ENCODE measurements around the gene APOBEC2.

DNA sequence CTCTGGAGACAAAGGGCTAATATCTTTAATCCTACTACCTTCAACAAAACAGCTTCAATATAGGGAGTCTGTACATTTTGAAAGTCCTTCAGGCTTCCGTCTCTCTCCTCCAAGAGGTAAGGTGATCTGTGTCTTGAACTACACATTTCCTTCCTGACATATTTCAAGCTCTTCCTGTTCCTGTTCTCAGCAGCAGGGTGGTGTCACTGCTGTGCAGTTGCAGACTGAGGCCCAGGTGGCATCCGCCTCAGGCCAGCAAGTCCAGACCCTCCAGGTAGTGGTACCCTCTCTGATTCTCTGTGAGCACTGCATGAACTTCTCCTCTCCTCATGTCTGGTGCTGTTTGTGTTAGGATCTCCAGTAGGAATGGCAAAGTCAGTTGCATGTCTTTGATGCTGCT is 27.6 kb downstream of the APOBEC2 start:
- TF ChIP-seq, protein P1, sequence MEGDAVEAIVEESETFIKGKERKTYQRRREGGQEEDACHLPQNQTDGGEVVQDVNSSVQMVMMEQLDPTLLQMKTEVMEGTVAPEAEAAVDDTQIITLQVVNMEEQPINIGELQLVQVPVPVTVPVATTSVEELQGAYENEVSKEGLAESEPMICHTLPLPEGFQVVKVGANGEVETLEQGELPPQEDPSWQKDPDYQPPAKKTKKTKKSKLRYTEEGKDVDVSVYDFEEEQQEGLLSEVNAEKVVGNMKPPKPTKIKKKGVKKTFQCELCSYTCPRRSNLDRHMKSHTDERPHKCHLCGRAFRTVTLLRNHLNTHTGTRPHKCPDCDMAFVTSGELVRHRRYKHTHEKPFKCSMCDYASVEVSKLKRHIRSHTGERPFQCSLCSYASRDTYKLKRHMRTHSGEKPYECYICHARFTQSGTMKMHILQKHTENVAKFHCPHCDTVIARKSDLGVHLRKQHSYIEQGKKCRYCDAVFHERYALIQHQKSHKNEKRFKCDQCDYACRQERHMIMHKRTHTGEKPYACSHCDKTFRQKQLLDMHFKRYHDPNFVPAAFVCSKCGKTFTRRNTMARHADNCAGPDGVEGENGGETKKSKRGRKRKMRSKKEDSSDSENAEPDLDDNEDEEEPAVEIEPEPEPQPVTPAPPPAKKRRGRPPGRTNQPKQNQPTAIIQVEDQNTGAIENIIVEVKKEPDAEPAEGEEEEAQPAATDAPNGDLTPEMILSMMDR (IDR thresholded peaks at IDR 0.05; ENCODE audit: low read depth, low read length) = no peak
- TF ChIP-seq EZH2phosphoT487 (IDR thresholded peaks at IDR 0.05; ENCODE audit: low read depth) = no peak

Data from OCI-LY3 (cell line).